Keratinocyte (primary cell): ENCODE measurements around the gene IFFO2. TPM values are rescaled to one million over a fixed set of nuclear protein-coding genes. Genes with fewer than 3 reads are reported as not detected.

Source experiments
- DNase-seq: peaks from one replicate; pipeline ENCODE4 v3.0.0-alpha.2; 2011; ENCODE audit warnings: low read depth, missing footprints, low spot score
- FAIRE-seq: peaks from 2 replicates; lab custom pipeline; 2011; peaks lifted over from hg19 to GRCh38; lab: Jason Lieb, UNC
- H2AFZ ChIP-seq: 2 replicates; pipeline ENCODE4 v1.6.0; 2012; ENCODE audit warnings: low read length, control low read depth, inconsistent platforms; ENCODE audit not compliant: control insufficient read depth
- H3K27ac ChIP-seq: 2 replicates; pipeline ENCODE4 v1.5.1; 2011; ENCODE audit warnings: low read length; ENCODE audit not compliant: control insufficient read depth, insufficient read depth
- H3K27me3 ChIP-seq: 3 replicates; pipeline ENCODE4 v1.6.0; 2011; ENCODE audit warnings: low read length; ENCODE audit not compliant: control insufficient read depth, insufficient read depth; ENCODE audit errors: extremely low read depth
- H3K36me3 ChIP-seq, 2 experiments: 2 replicates in 1 of 2; 3 replicates in 1 of 2; pipeline ENCODE4 v1.5.1; 2011; ENCODE audit warnings: low read length in 2 of 2, mild to moderate bottlenecking in 1 of 2; ENCODE audit not compliant: control insufficient read depth in 2 of 2, insufficient read depth in 2 of 2; ENCODE audit errors: extremely low read depth in 1 of 2
- H3K4me1 ChIP-seq: 3 replicates; pipeline ENCODE4 v1.5.1; 2011; ENCODE audit warnings: low read length; ENCODE audit not compliant: control insufficient read depth, insufficient read depth; ENCODE audit errors: extremely low read depth
- H3K4me2 ChIP-seq: 3 replicates; pipeline ENCODE4 v1.6.0; 2011; ENCODE audit warnings: low read depth, low read length; ENCODE audit not compliant: control insufficient read depth, insufficient read depth; ENCODE audit errors: extremely low read depth
- H3K4me3 ChIP-seq, 3 experiments: fragments of 200-600 bp in 1 of 3; sonication (generic) in 1 of 3; 2 replicates in 2 of 3; 3 replicates in 1 of 3; pipeline ENCODE4 v1.5.1; 2011 to 2016; ENCODE audit warnings: low read length in 3 of 3, mild to moderate bottlenecking in 3 of 3, control low read depth in 2 of 3, inconsistent platforms in 1 of 3, low read depth in 1 of 3, mixed read lengths in 1 of 3, mixed run types in 1 of 3, moderate library complexity in 1 of 3; ENCODE audit not compliant: control insufficient read depth in 2 of 3, insufficient read depth in 2 of 3; ENCODE audit errors: extremely low read depth in 1 of 3
- H3K79me2 ChIP-seq: 2 replicates; pipeline ENCODE4 v1.6.0; 2012; ENCODE audit warnings: low read length; ENCODE audit not compliant: control insufficient read depth, insufficient read depth
- H3K9ac ChIP-seq: 3 replicates; pipeline ENCODE4 v1.6.0; 2011; ENCODE audit warnings: low read length; ENCODE audit not compliant: control insufficient read depth, insufficient read depth; ENCODE audit errors: extremely low read depth
- H3K9me1 ChIP-seq: 3 replicates; pipeline ENCODE4 v1.6.0; 2011; ENCODE audit warnings: low read length; ENCODE audit not compliant: control insufficient read depth, insufficient read depth; ENCODE audit errors: extremely low read depth
- H3K9me3 ChIP-seq: 2 replicates; pipeline ENCODE4 v1.5.1; 2012; ENCODE audit warnings: low read depth, low read length; ENCODE audit not compliant: control insufficient read depth
- H4K20me1 ChIP-seq: 3 replicates; pipeline ENCODE4 v1.6.0; 2011; ENCODE audit warnings: low read length; ENCODE audit not compliant: control insufficient read depth, insufficient read depth; ENCODE audit errors: extremely low read depth
- CTCF ChIP-seq, 3 experiments: IDR thresholded peaks in 1 of 3; conservative IDR thresholded peaks in 1 of 3; optimal IDR thresholded peaks in 1 of 3; 2 replicates in 2 of 3; 3 replicates in 1 of 3; pipeline versions ENCODE3 to v1.5.1; 2011; ENCODE audit warnings: low read length in 3 of 3, mild to moderate bottlenecking in 3 of 3, moderate library complexity in 2 of 3, control low read depth in 1 of 3, inconsistent platforms in 1 of 3; ENCODE audit not compliant: insufficient read depth in 2 of 3; ENCODE audit errors: extremely low read depth in 1 of 3
- EZH2 ChIP-seq: IDR thresholded peaks from one replicate; pipeline ENCODE4 v1.6.1; 2012; ENCODE audit warnings: inconsistent platforms, mild to moderate bottlenecking, low read length, moderate library complexity
- dilution Hi-C: fragments of 300-500 bp; cut with MboI; formaldehyde crosslinking; loops from one replicate; pipeline ENCODE4 v1.7.0; 2020; ENCODE audit warnings: low sequenced_read_pairs; ENCODE audit not compliant: extremely low pct_ligation_motif_present
- polyA plus RNA-seq, 5 experiments: library from polyadenylated mRNA; depleted of rRNA in 3 of 5; stranded (reverse) in 3 of 5; stranded (forward) in 1 of 5; unstranded in 1 of 5; fragments of >200 nt; gene quantifications; 1 replicate in 1 of 5; 2 replicates in 3 of 5; 3 replicates in 1 of 5; pipeline versions ENCODE4 v1.2.1 to v1.2.3, GENCODE V29; 2011 to 2012; ENCODE audit warnings: missing spikeins in 2 of 5, low read depth in 1 of 5, low replicate concordance in 1 of 5

IFFO2 gene
- polyA plus RNA-seq, 1 donor (not counting 4 experiments of a cell fraction or from before 2014, with no cell fraction given) = 57.9 TPM

- Histone ChIP-seq H4K20me1 (no peaks in the 10 kb centered on the region), H3K9ac (no peak overlapping the region), H3K4me1 (peaks cover 13% of the 10 kb centered on the region), H3K27me3 (no peaks in the 10 kb centered on the region), H3K79me2 (no peaks in the 10 kb centered on the region), H3K36me3 (no peaks in the 10 kb centered on the region), H3K9me3 (no peaks in the 10 kb centered on the region), H3K27ac (no peak overlapping the region), H3K4me3 (no peak overlapping the region), H2AFZ (no peak overlapping the region), H3K4me2 (no peak overlapping the region), H3K9me1 (no peaks in the 10 kb centered on the region)
- no peak for DNase-seq
- peak in 2 of 3 experiments; percentile 24 to 39 for TF ChIP-seq CTCF (optimal IDR thresholded peaks at IDR 0.05 in 1 of 3, IDR thresholded peaks at IDR 0.05 in 1 of 3, conservative IDR thresholded peaks at IDR 0.05 in 1 of 3; ENCODE audit: extremely low read depth in 1 of 3, insufficient read depth in 2 of 3, low read length in 3 of 3)
- TF ChIP-seq EZH2 = no peak
- peak; percentile 57 for FAIRE-seq
- dilution Hi-C loops = no loop called here
These were observed 16.1 kb upstream of the IFFO2 start for GRCh38 chr1:18972531-18972930.

DNA sequence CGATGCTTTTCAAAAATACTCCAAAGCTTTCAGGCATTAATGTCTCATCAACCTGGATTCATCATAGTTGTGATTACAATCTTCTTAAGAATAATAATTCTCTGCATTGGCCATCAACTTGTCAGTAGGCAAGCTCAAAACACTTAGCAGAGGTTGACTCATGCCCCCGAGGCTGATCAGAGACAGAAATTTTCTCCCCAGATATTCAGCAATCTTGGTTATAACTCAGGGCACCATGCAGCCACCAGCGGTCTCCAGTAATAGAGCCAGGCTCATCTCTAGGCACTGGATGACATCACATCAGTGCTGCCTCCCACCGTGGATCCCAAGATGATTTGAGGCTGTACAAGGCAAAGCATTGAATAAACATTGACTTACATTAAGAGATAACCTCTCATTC, 14.3 kb upstream of the IFFO2 start:
- Histone ChIP-seq H3K4me3 (no peak overlapping the region), H3K9ac (no peak overlapping the region), H3K36me3 (no peaks in the 10 kb centered on the region), H3K27ac (peak overlapping the region; percentile 32), H2AFZ (no peak overlapping the region), H3K79me2 (no peaks in the 10 kb centered on the region), H3K4me1 (peaks cover 17% of the 10 kb centered on the region), H4K20me1 (no peaks in the 10 kb centered on the region), H3K27me3 (no peaks in the 10 kb centered on the region), H3K9me1 (no peaks in the 10 kb centered on the region), H3K9me3 (no peaks in the 10 kb centered on the region), H3K4me2 (peak overlapping the region; percentile 49)
- TF ChIP-seq EZH2 (no peak), CTCF (optimal IDR thresholded peaks at IDR 0.05 in 1 of 3, IDR thresholded peaks at IDR 0.05 in 1 of 3, conservative IDR thresholded peaks at IDR 0.05 in 1 of 3; ENCODE audit: extremely low read depth in 1 of 3, insufficient read depth in 2 of 3, low read length in 3 of 3) (peak in 1 of 3 experiments; percentile 1)
- no peak for DNase-seq
- dilution Hi-C loops = no loop called here
- peak; percentile 80 for FAIRE-seq
